H1 (cell line): ENCODE results near the gene KREMEN1. TPM values are rescaled to one million over a fixed set of nuclear protein-coding genes. Genes with fewer than 3 reads are reported as not detected.

ENCODE experiments used
- CTCF ChIA-PET: fragments of 300-600 bp; sonication (Branson Sonifier 250); formaldehyde crosslinking; loops from one replicate; lab custom pipeline; 2021; ENCODE audit not compliant: partially characterized antibody; lab: Charles Lee
- POLR2A ChIA-PET: fragments of 300-600 bp; sonication (Branson Sonifier 250); formaldehyde crosslinking; loops from one replicate; lab custom pipeline; 2021; ENCODE audit warnings: inconsistent platforms; ENCODE audit not compliant: partially characterized antibody; lab: Charles Lee
- DNase-seq, 2 experiments: peaks; one replicate each; pipeline versions ENCODE4 v3.0.0 to v3.0.0-alpha.2; 2010 to 2022; ENCODE audit warnings: low spot score in 2 of 2, low read depth in 1 of 2, mixed read lengths in 1 of 2
- FAIRE-seq: peaks from 2 replicates; lab custom pipeline; 2011; peaks lifted over from hg19 to GRCh38; lab: Jason Lieb, UNC
- H2AFZ ChIP-seq: 2 replicates; pipeline ENCODE4 v1.8.1; 2012; ENCODE audit warnings: low read length, inconsistent platforms
- H2AK5ac ChIP-seq: 2 replicates; pipeline ENCODE4 v1.6.1; 2013; ENCODE audit warnings: low read depth, low read length
- H2BK120ac ChIP-seq: replicated peaks from 2 replicates; pipeline ENCODE3; 2013; ENCODE audit warnings: low read depth, low read length, inconsistent platforms
- H2BK12ac ChIP-seq: 2 replicates; pipeline ENCODE4 v1.6.1; 2013; ENCODE audit warnings: low read depth, low read length
- H2BK15ac ChIP-seq: 2 replicates; pipeline ENCODE4 v1.6.1; 2013; ENCODE audit warnings: low read length
- H2BK20ac ChIP-seq: 2 replicates; pipeline ENCODE4 v1.6.1; 2013; ENCODE audit warnings: low read length
- H2BK5ac ChIP-seq: 2 replicates; pipeline ENCODE4 v1.6.1; 2013; ENCODE audit warnings: low read depth, low read length
- H3K14ac ChIP-seq: 2 replicates; pipeline ENCODE4 v1.6.1; 2013; ENCODE audit warnings: inconsistent platforms; ENCODE audit not compliant: insufficient read length
- H3K18ac ChIP-seq: 2 replicates; pipeline ENCODE4 v1.6.1; 2013; ENCODE audit warnings: low read length; ENCODE audit errors: extremely low read depth
- H3K23ac ChIP-seq: 2 replicates; pipeline ENCODE4 v1.6.1; 2013; ENCODE audit warnings: inconsistent platforms; ENCODE audit not compliant: insufficient read length
- H3K23me2 ChIP-seq: 2 replicates; pipeline ENCODE4 v1.6.1; 2013; ENCODE audit warnings: low read depth, low read length
- H3K27ac ChIP-seq: 2 replicates; pipeline ENCODE4 v1.6.1; 2011; ENCODE audit warnings: low read depth, low read length, inconsistent platforms
- H3K27me3 ChIP-seq, 4 experiments: replicated peaks in 1 of 4; 1 replicate in 1 of 4; 2 replicates in 3 of 4; pipeline versions ENCODE4 v1.6.1 to v1.8.1; 2011 to 2013; ENCODE audit warnings: low read length in 3 of 4, mild to moderate bottlenecking in 3 of 4, inconsistent platforms in 2 of 4, mixed read lengths in 2 of 4, moderate library complexity in 1 of 4; ENCODE audit not compliant: control insufficient read depth in 3 of 4, insufficient read depth in 3 of 4; ENCODE audit errors: extremely low read depth in 1 of 4
- H3K36me3 ChIP-seq, 4 experiments: 2 replicates each; pipeline versions ENCODE4 v1.6.1 to v1.8.1; 2011 to 2013; ENCODE audit warnings: mild to moderate bottlenecking in 4 of 4, low read length in 3 of 4, moderate library complexity in 2 of 4, control low read depth in 1 of 4, inconsistent platforms in 1 of 4; ENCODE audit not compliant: insufficient read depth in 4 of 4, control insufficient read depth in 2 of 4
- H3K4ac ChIP-seq: replicated peaks from 2 replicates; pipeline ENCODE3; 2013; ENCODE audit warnings: low read length, low read depth, mixed read lengths, inconsistent platforms; ENCODE audit not compliant: insufficient read length
- H3K4me1 ChIP-seq, 4 experiments: replicated peaks in 1 of 4; 1 replicate in 1 of 4; 2 replicates in 3 of 4; pipeline versions ENCODE4 v1.6.1 to v1.8.1; 2011 to 2013; ENCODE audit warnings: low read length in 3 of 4, inconsistent platforms in 2 of 4, mixed read lengths in 1 of 4; ENCODE audit not compliant: insufficient read depth in 4 of 4, control insufficient read depth in 3 of 4
- H3K4me2 ChIP-seq, 2 experiments: 2 replicates each; pipeline versions ENCODE4 v1.6.1 to v1.8.1; 2011 to 2013; ENCODE audit warnings: low read depth in 2 of 2, low read length in 2 of 2, control low read depth in 1 of 2, inconsistent platforms in 1 of 2, mild to moderate bottlenecking in 1 of 2; ENCODE audit not compliant: insufficient read depth in 1 of 2
- H3K4me3 ChIP-seq, 4 experiments: fragments of 200-600, 300-600 bp in 1 of 4; sonication (generic), shearing (Covaris generic), sonication (Bioruptor Twin) in 1 of 4; 2 replicates each; pipeline versions ENCODE4 v1.5.1 to v1.8.1; 2011 to 2016; ENCODE audit warnings: low read length in 4 of 4, low read depth in 3 of 4, control low read depth in 2 of 4, inconsistent platforms in 2 of 4, mild to moderate bottlenecking in 2 of 4, mixed read lengths in 1 of 4, moderate library complexity in 1 of 4; ENCODE audit not compliant: insufficient read depth in 2 of 4; ENCODE audit errors: extremely low read depth in 1 of 4
- H3K56ac ChIP-seq: replicated peaks from 2 replicates; pipeline ENCODE3; 2013; ENCODE audit warnings: low read depth, mild to moderate bottlenecking, mixed read lengths, low read length, inconsistent platforms; ENCODE audit not compliant: insufficient read length
- H3K79me1 ChIP-seq: 2 replicates; pipeline ENCODE4 v1.6.1; 2013; ENCODE audit warnings: low read depth, low read length, control low read depth
- H3K79me2 ChIP-seq, 2 experiments: 2 replicates each; pipeline versions ENCODE4 v1.6.1 to v1.8.1; 2012 to 2013; ENCODE audit warnings: low read length in 2 of 2, mild to moderate bottlenecking in 2 of 2, inconsistent platforms in 1 of 2; ENCODE audit not compliant: insufficient read depth in 2 of 2, control insufficient read depth in 1 of 2
- H3K9ac ChIP-seq, 4 experiments: replicated peaks in 1 of 4; 1 replicate in 1 of 4; 2 replicates in 3 of 4; pipeline versions ENCODE4 v1.6.1 to v1.8.1; 2011 to 2013; ENCODE audit warnings: low read depth in 3 of 4, low read length in 3 of 4, control low read depth in 2 of 4, mild to moderate bottlenecking in 2 of 4, moderate library complexity in 2 of 4, inconsistent platforms in 1 of 4; ENCODE audit errors: extremely low read depth in 1 of 4
- H3K9me3 ChIP-seq, 2 experiments: 2 replicates each; pipeline versions ENCODE4 v1.6.1 to v1.8.1; 2012 to 2013; ENCODE audit warnings: mild to moderate bottlenecking in 2 of 2, moderate library complexity in 2 of 2, control low read depth in 1 of 2, inconsistent platforms in 1 of 2, low read depth in 1 of 2, low read length in 1 of 2, mixed read lengths in 1 of 2; ENCODE audit not compliant: insufficient read depth in 2 of 2
- H4K20me1 ChIP-seq, 2 experiments: replicated peaks in 1 of 2; 2 replicates each; pipeline versions ENCODE3 to v1.8.1; 2011 to 2013; ENCODE audit warnings: inconsistent platforms in 2 of 2, low read length in 2 of 2, mild to moderate bottlenecking in 1 of 2; ENCODE audit not compliant: insufficient read depth in 2 of 2, control insufficient read depth in 1 of 2
- H4K5ac ChIP-seq: 2 replicates; pipeline ENCODE4 v1.6.1; 2013; ENCODE audit warnings: low read length, low read depth, mixed read lengths, inconsistent platforms; ENCODE audit not compliant: insufficient read length
- H4K8ac ChIP-seq: 2 replicates; pipeline ENCODE4 v1.8.0; 2013; ENCODE audit warnings: mild to moderate bottlenecking, moderate library complexity, low read length, inconsistent platforms; ENCODE audit not compliant: insufficient read depth; ENCODE audit errors: extremely low read depth
- H4K91ac ChIP-seq: replicated peaks from 2 replicates; pipeline ENCODE3; 2013; ENCODE audit warnings: low read length, mixed read lengths, inconsistent platforms; ENCODE audit not compliant: insufficient read length
- BACH1 ChIP-seq: IDR thresholded peaks from 2 replicates; pipeline ENCODE4 v1.6.1; 2012; ENCODE audit warnings: low read length, improper control_type of control experiment
- MAFK ChIP-seq: IDR thresholded peaks from 2 replicates; pipeline ENCODE4 v1.6.1; 2012; ENCODE audit warnings: low read depth, mild to moderate bottlenecking, improper control_type of control experiment, low read length
- POU5F1 ChIP-seq: IDR thresholded peaks from 2 replicates; pipeline ENCODE4 v1.6.1; 2011; ENCODE audit warnings: low read depth, mild to moderate bottlenecking, low read length, moderate library complexity
- RAD21 ChIP-seq, 2 experiments: IDR thresholded peaks in 1 of 2; conservative IDR thresholded peaks in 1 of 2; 2 replicates each; pipeline ENCODE4 v1.6.1; 2011; ENCODE audit warnings: low read depth in 2 of 2, low read length in 2 of 2, improper control_type of control experiment in 1 of 2, inconsistent platforms in 1 of 2, mild to moderate bottlenecking in 1 of 2, moderate library complexity in 1 of 2
- SAP30 ChIP-seq: fragments of 300-600 bp; sonication (generic); IDR thresholded peaks from 2 replicates; pipeline ENCODE4 v1.7.1; 2012; ENCODE audit warnings: low read length, moderate library complexity, mild to moderate bottlenecking, inconsistent platforms; ENCODE audit not compliant: insufficient read depth, insufficient replicate concordance
- SRF ChIP-seq: IDR thresholded peaks from 2 replicates; pipeline ENCODE4 v1.6.1; 2011; ENCODE audit warnings: mild to moderate bottlenecking, low read depth, low read length, moderate library complexity
- TAF7 ChIP-seq: optimal IDR thresholded peaks from 2 replicates; pipeline ENCODE3; 2011; ENCODE audit warnings: low read depth, mild to moderate bottlenecking, inconsistent platforms, low read length, moderate library complexity, borderline replicate concordance
- ZNF274 ChIP-seq: IDR thresholded peaks from 2 replicates; pipeline ENCODE4 v1.7.0; 2012; ENCODE audit warnings: low read length, borderline replicate concordance; ENCODE audit errors: extremely low read depth
- WGBS, 2 experiments: shearing (Covaris generic) in 1 of 2; methylation state at CpG; one replicate each; pipeline versions ENCODE4 v1.1.6 to v1.1.7; 2013 to 2015; ENCODE audit warnings: low lambda C conversion rate in 2 of 2, mixed read lengths in 2 of 2, inconsistent platforms in 1 of 2, low coverage in 1 of 2, missing lambda C conversion rate in 1 of 2; ENCODE audit not compliant: insufficient replicate concordance in 2 of 2, insufficient coverage in 1 of 2, insufficient read length in 1 of 2; ENCODE audit errors: extremely low coverage in 1 of 2, missing lambda C conversion rate in 1 of 2; 5-methylcytosine and 5-hydroxymethylcytosine counted together
- polyA plus RNA-seq, 7 experiments: library from polyadenylated mRNA; depleted of rRNA in 3 of 7; stranded (reverse) in 5 of 7; unstranded in 2 of 7; fragments of >200 nt in 5 of 7; fragments of 200-250 nt in 2 of 7; gene quantifications; 1 replicate in 5 of 7; 2 replicates in 1 of 7; 4 replicates in 1 of 7; pipeline versions ENCODE4 v1.2.1 to v1.2.3, GENCODE V29; 2011 to 2013; ENCODE audit warnings: missing spikeins in 2 of 7, mixed read lengths in 2 of 7
- total RNA-seq: library from RNA; stranded (reverse); fragmentation: NEBNext Ultra II Directional; extraction: Animal tissue kit (Norgen Biotek cat#: 25700); gene quantifications from 2 replicates; pipeline ENCODE4 v1.2.1, GENCODE V29; 2021
- TF ChIP-seq, protein P1 (sequence below): IDR thresholded peaks from 2 replicates; pipeline ENCODE4 v1.6.1; 2011; ENCODE audit warnings: low read depth, mild to moderate bottlenecking, low read length; ENCODE audit not compliant: insufficient read depth

Gene KREMEN1
- total and polyA plus RNA-seq, 2 of the 8 experiments (the other 6 are each of a cell fraction or from before 2014, with no cell fraction given): 2.1 to 3.2 TPM

- Histone ChIP-seq H4K8ac (no peak overlapping the region), H3K9me3 (no peaks in the 10 kb centered on the region), H3K18ac (no peak overlapping the region), H3K14ac (no peak overlapping the region), H2BK15ac (peak overlapping the region; percentile 31; the same call in 1 of the 2 replicates), H3K9ac (no peak overlapping the region; a peak in 1 of 7 replicates), H3K4me3 (no peak overlapping the region), H3K36me3 (no peaks in the 10 kb centered on the region; a peak in 1 of 8 replicates), H2AK5ac (no peak overlapping the region), H2BK12ac (no peak overlapping the region), H4K20me1 (no peaks in the 10 kb centered on the region), H3K4me1 (peaks cover 0 to 5% (median 0%) of the 10 kb centered on the region in 4 experiments; a peak in 2 of 7 replicates), H3K56ac (no peak overlapping the region), H3K27ac (no peak overlapping the region), H2BK5ac (no peak overlapping the region), H3K79me2 (no peaks in the 10 kb centered on the region), H3K23ac (no peak overlapping the region), H2AFZ (no peak overlapping the region), H3K4me2 (no peak overlapping the region), H3K23me2 (no peaks in the 10 kb centered on the region), H2BK20ac (no peak overlapping the region), H2BK120ac (no peak overlapping the region), H3K4ac (no peak overlapping the region), H4K5ac (no peak overlapping the region), H3K79me1 (no peaks in the 10 kb centered on the region), H4K91ac (no peak overlapping the region), H3K27me3 (no peaks in the 10 kb centered on the region)
- 89% methylated on average over 19 of the region's 19 CpGs; no CpG with 5 or more reads in 1 of the 2 experiments for WGBS, 2 experiments
- ChIA-PET POLR2A (interaction anchor here (1.1 to 1.3 kb wide), 3 partner anchors 15 to 26 kb away, joined by 3 read pairs; no protein-coding TSS in a partner anchor), CTCF (interaction anchor here (0.8 to 3.5 kb wide), 9 partner anchors 7 to 443 kb away, joined by 3 to 13 read pairs (median 6); partner anchors contain the start of genes CHEK2 and HSCB)
- TF ChIP-seq BACH1 (no peak), MAFK (no peak), RAD21 (IDR thresholded peaks at IDR 0.05 in 1 of 2, conservative IDR thresholded peaks at IDR 0.05 in 1 of 2; ENCODE audit: low read depth in 2 of 2, low read length in 2 of 2) (no peak), SAP30 (no peak), POU5F1 (no peak), TAF7 (no peak), ZNF274 (no peak), SRF (no peak)
- TF ChIP-seq, protein P1, sequence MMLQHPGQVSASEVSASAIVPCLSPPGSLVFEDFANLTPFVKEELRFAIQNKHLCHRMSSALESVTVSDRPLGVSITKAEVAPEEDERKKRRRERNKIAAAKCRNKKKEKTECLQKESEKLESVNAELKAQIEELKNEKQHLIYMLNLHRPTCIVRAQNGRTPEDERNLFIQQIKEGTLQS: no peak
- DNase-seq (no peak), FAIRE-seq (no peak)
Measured at GRCh38 chr22:29183971-29184848, 111.4 kb downstream of the KREMEN1 start.
